Ishikawa (cell line): ENCODE measurements around the gene AP4M1.

ENCODE experiments used
- EGR1 ChIP-seq: IDR thresholded peaks from 2 replicates; pipeline ENCODE4 v1.6.1; 2012
- EP300 ChIP-seq: IDR thresholded peaks from 2 replicates; pipeline ENCODE4 v1.6.1; 2012; ENCODE audit warnings: borderline replicate concordance
- FOXM1 ChIP-seq: IDR thresholded peaks from 2 replicates; pipeline ENCODE4 v1.6.1; 2012; ENCODE audit warnings: low read depth, borderline replicate concordance
- TAF1 ChIP-seq: IDR thresholded peaks from 2 replicates; pipeline ENCODE4 v1.6.1; 2012; ENCODE audit warnings: low read depth, mild to moderate bottlenecking
- TCF12 ChIP-seq: IDR thresholded peaks from 2 replicates; pipeline ENCODE4 v1.6.1; 2012; ENCODE audit warnings: low read depth

DNA sequence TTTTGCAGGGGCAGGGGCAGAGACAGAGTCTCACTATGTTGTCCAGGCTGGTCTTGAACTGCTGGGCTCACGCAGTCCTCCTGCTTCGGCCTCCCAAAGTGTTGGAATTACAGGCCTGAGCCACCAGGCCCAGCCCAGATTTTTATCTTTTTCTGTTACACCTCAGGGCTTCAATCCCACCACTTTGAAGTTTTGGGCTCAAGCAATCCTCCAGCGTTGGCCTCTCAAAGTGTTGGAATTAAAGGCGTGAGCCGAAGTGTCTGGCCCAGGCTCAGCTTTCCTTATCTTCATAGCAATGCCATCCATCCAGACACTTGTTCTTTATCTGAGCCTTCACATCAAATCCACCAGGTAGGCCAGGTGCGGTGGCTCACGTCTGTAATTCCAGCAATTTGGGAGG is 13.6 kb downstream of the AP4M1 start:
- TF ChIP-seq TAF1 (no peak), FOXM1 (no peak), EP300 (no peak), TCF12 (no peak), EGR1 (no peak)
